ENCODE results near the gene NOTCH2.

NOTCH2 gene

DNA sequence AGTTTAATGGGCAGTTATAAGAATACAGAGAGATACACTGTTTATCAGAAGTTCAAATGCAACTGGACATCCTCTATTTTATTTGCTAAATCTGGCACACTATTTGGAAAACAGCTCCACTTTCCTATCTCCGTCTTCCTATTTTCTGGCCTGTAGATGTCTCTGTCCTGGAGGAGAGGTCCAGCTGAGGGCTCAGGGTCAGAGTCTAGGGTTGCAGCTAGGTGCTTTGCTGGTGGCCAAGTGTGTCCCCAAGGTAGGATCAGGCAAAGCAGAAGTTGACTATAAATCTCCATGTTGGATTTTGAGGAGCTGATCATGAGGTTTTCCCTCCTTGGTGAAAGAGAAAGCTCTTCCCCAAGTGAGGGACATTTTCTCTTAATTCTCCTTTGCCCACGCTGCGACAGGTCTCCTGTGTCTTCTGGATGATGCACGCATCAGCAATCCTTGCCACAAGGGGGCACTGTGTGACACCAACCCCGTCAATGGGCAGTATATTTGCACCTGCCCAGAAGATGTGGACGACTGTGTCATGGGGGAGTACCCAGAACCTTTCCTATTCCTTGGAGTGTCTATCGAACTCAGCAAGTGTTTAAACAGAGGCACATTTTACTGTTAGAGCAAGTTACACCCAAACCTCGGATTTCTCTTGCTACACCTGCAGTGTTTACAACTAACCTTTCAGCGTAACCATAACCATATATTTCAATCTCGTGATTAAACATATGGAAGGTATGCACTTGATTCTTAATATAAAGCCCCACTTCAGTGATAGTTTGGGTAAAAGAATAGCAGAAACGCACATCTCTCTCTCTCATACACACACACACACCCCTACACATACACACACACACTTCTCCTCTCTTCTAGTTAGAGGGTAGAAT lies 183.3 kb downstream of the NOTCH2 start:
- Histone ChIP-seq H3K9me3 (ENCODE audit: control insufficient read depth, insufficient read depth, low read length) (no peaks in the 10 kb centered on the region), H3K4me3 (ENCODE audit: low read depth, low read length) (no peak overlapping the region), H3K4me1 (ENCODE audit: control insufficient read depth, insufficient read depth, low read length) (no peaks in the 10 kb centered on the region), H3K9ac (ENCODE audit: low read depth, low read length) (no peak overlapping the region), H3K27ac (ENCODE audit: low read depth, low read length) (no peak overlapping the region), H3K27me3 (ENCODE audit: control insufficient read depth, insufficient read depth, low read length) (no peaks in the 10 kb centered on the region), H3K36me3 (ENCODE audit: control insufficient read depth, insufficient read depth, low read length) (no peaks in the 10 kb centered on the region)

DNA sequence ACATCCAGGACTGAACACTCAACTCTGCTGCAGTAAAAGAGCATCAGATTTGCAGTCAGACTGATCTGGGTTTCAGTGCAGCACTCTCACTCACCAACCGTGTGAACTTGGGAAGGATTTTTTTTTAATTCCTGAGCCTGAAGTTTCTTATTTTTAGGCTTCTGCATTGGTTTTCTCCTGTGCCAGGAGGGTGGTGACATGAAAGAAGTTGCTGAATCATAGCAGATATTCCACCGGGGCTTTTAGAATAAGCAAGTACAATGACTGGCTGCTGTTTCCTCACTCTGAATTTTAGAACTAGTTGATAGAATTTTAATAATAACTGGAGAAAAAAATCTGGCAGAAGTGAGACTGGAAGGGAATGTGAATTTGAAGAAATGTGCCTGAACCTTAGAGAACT lies 184.8 kb downstream of the NOTCH2 start:
- Histone ChIP-seq H3K4me3 (ENCODE audit: low read depth, low read length) (no peak overlapping the region), H3K27ac (ENCODE audit: low read depth, low read length) (no peak overlapping the region), H3K36me3 (ENCODE audit: control insufficient read depth, insufficient read depth, low read length) (no peaks in the 10 kb centered on the region), H3K4me1 (ENCODE audit: control insufficient read depth, insufficient read depth, low read length) (no peaks in the 10 kb centered on the region), H3K9ac (ENCODE audit: low read depth, low read length) (no peak overlapping the region), H3K27me3 (ENCODE audit: control insufficient read depth, insufficient read depth, low read length) (no peaks in the 10 kb centered on the region), H3K9me3 (ENCODE audit: control insufficient read depth, insufficient read depth, low read length) (no peaks in the 10 kb centered on the region)

GRCh38 chr1:119883826-119884225 lies 185.6 kb downstream of the NOTCH2 start:
- no peak overlapping the region for H3K27ac ChIP-seq (ENCODE audit: low read depth, low read length)
- no peaks in the 10 kb centered on the region for H3K9me3 ChIP-seq (ENCODE audit: control insufficient read depth, insufficient read depth, low read length)
- no peaks in the 10 kb centered on the region for H3K36me3 ChIP-seq (ENCODE audit: control insufficient read depth, insufficient read depth, low read length)
- H3K4me1 ChIP-seq (ENCODE audit: control insufficient read depth, insufficient read depth, low read length): no peaks in the 10 kb centered on the region
- H3K9ac ChIP-seq (ENCODE audit: low read depth, low read length): no peak overlapping the region
- H3K27me3 ChIP-seq (ENCODE audit: control insufficient read depth, insufficient read depth, low read length): no peaks in the 10 kb centered on the region
- no peak overlapping the region for H3K4me3 ChIP-seq (ENCODE audit: low read depth, low read length)

DNA sequence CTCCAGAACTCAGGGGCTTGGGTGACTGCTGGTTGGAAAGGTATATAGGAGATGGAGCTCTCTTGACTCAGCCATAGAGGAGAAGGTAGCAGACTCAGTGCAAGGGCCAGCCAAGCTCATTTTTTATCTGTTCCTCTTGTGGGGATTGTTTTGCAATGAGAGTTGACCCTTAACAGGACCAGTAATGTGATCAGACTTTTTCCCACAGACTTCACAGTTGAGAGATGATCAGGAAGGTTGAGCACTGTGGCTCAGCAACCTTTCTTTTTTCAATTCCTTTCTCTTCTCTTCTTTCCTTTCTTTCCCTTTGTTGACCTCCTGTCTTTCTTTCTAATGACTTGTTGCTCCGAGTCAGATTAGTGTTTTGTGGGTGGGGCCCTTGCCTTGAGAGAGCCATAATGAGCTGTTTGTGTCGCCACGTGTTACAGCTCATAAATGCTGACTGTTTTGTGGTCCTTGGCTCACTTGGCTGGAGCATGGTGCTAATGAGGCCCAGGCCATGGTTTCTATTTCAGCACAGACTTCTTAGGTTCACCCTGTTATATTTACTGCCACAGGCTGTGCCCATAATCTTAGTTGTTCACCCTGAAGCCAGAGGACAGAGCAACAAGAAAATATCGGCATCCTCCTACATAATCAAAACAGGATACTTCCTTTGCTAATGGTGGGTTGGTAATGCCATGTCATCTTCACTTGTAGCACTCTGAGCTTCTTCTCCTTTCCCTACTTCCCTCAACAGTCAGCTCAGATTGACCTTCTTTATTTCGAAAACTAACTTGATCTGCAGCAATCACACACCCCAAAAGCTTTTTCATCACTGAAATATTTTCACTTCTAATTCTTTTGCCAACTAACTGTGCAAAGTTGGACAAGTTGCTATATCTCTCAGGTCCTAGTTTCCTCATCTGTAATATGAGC lies 187.1 kb downstream of the NOTCH2 start:
- no peaks in the 10 kb centered on the region for H3K36me3 ChIP-seq (ENCODE audit: control insufficient read depth, insufficient read depth, low read length)
- H3K9ac ChIP-seq (ENCODE audit: low read depth, low read length): no peak overlapping the region
- no peak overlapping the region for H3K27ac ChIP-seq (ENCODE audit: low read depth, low read length)
- no peaks in the 10 kb centered on the region for H3K9me3 ChIP-seq (ENCODE audit: control insufficient read depth, insufficient read depth, low read length)
- H3K4me3 ChIP-seq (ENCODE audit: low read depth, low read length): no peak overlapping the region
- H3K4me1 ChIP-seq (ENCODE audit: control insufficient read depth, insufficient read depth, low read length): no peaks in the 10 kb centered on the region
- H3K27me3 ChIP-seq (ENCODE audit: control insufficient read depth, insufficient read depth, low read length): no peaks in the 10 kb centered on the region

DNA sequence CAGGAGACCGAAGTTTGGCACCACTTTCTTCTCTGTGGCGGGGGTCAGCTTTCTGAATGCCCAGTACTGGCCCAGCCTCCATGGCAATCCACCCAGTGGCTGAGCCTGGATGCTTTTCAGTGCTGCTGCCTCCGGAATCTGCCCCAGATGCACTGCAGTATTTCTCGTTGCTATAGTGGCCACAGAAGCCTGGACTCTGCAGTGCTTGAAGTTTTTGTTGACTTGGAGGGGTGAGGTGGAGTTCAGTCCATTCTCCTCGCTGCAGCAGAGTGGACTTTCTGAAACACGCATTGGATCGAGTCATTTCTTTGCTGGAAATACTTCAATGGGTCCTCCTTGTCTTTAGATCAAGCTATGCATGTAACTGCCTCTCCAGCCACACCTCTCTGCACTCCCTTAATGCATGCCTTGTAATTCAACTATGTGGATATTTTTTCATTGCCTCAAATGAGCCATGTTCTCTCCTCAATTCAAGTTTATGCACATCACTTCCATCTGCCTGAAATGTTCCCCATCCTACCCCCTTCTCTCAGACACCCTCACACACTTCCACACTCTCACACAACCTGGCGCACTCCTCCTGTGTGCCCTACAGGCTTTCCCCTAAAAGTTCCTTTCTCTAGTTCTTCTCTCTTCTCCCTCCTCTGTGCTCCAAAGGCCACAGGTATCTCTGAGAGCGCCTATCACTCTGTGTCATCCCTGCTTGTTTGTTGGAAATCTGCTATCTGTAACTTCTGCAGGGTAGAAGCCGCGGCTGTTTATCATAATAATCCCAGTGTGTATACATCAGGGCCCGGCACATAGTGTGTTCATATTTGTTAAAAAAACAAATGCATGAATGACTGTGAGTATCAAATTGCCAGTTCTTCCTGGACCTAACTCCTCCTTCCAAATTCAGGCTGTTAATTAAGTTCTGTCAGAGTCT lies 189.7 kb downstream of the NOTCH2 start:
- H3K36me3 ChIP-seq (ENCODE audit: control insufficient read depth, insufficient read depth, low read length): no peaks in the 10 kb centered on the region
- no peaks in the 10 kb centered on the region for H3K9me3 ChIP-seq (ENCODE audit: control insufficient read depth, insufficient read depth, low read length)
- H3K27ac ChIP-seq (ENCODE audit: low read depth, low read length): no peak overlapping the region
- no peak overlapping the region for H3K9ac ChIP-seq (ENCODE audit: low read depth, low read length)
- no peaks in the 10 kb centered on the region for H3K27me3 ChIP-seq (ENCODE audit: control insufficient read depth, insufficient read depth, low read length)
- H3K4me3 ChIP-seq (ENCODE audit: low read depth, low read length): no peak overlapping the region
- H3K4me1 ChIP-seq (ENCODE audit: control insufficient read depth, insufficient read depth, low read length): no peaks in the 10 kb centered on the region

- H3K9ac ChIP-seq (ENCODE audit: low read depth, low read length): no peak overlapping the region
- H3K36me3 ChIP-seq (ENCODE audit: control insufficient read depth, insufficient read depth, low read length): no peaks in the 10 kb centered on the region
- H3K4me1 ChIP-seq (ENCODE audit: control insufficient read depth, insufficient read depth, low read length): no peaks in the 10 kb centered on the region
- no peaks in the 10 kb centered on the region for H3K27me3 ChIP-seq (ENCODE audit: control insufficient read depth, insufficient read depth, low read length)
- H3K27ac ChIP-seq (ENCODE audit: low read depth, low read length): no peak overlapping the region
- no peak overlapping the region for H3K4me3 ChIP-seq (ENCODE audit: low read depth, low read length)
- no peaks in the 10 kb centered on the region for H3K9me3 ChIP-seq (ENCODE audit: control insufficient read depth, insufficient read depth, low read length)
Measured at GRCh38 chr1:119878171-119878570, 191.3 kb downstream of the NOTCH2 start.

GRCh38 chr1:119874186-119874585 lies 195.3 kb downstream of the NOTCH2 start:
- no peak overlapping the region for H3K4me3 ChIP-seq (ENCODE audit: low read depth, low read length)
- no peak overlapping the region for H3K9ac ChIP-seq (ENCODE audit: low read depth, low read length)
- no peaks in the 10 kb centered on the region for H3K4me1 ChIP-seq (ENCODE audit: control insufficient read depth, insufficient read depth, low read length)
- no peaks in the 10 kb centered on the region for H3K36me3 ChIP-seq (ENCODE audit: control insufficient read depth, insufficient read depth, low read length)
- H3K9me3 ChIP-seq (ENCODE audit: control insufficient read depth, insufficient read depth, low read length): no peaks in the 10 kb centered on the region
- H3K27me3 ChIP-seq (ENCODE audit: control insufficient read depth, insufficient read depth, low read length): no peaks in the 10 kb centered on the region
- H3K27ac ChIP-seq (ENCODE audit: low read depth, low read length): no peak overlapping the region

- H3K4me3 ChIP-seq (ENCODE audit: low read depth, low read length): no peak overlapping the region
- no peak overlapping the region for H3K27ac ChIP-seq (ENCODE audit: low read depth, low read length)
- no peaks in the 10 kb centered on the region for H3K36me3 ChIP-seq (ENCODE audit: control insufficient read depth, insufficient read depth, low read length)
- H3K9ac ChIP-seq (ENCODE audit: low read depth, low read length): no peak overlapping the region
- H3K27me3 ChIP-seq (ENCODE audit: control insufficient read depth, insufficient read depth, low read length): no peaks in the 10 kb centered on the region
- no peaks in the 10 kb centered on the region for H3K4me1 ChIP-seq (ENCODE audit: control insufficient read depth, insufficient read depth, low read length)
- no peaks in the 10 kb centered on the region for H3K9me3 ChIP-seq (ENCODE audit: control insufficient read depth, insufficient read depth, low read length)
Measured at GRCh38 chr1:119873135-119874015, 196.1 kb downstream of the NOTCH2 start.

DNA sequence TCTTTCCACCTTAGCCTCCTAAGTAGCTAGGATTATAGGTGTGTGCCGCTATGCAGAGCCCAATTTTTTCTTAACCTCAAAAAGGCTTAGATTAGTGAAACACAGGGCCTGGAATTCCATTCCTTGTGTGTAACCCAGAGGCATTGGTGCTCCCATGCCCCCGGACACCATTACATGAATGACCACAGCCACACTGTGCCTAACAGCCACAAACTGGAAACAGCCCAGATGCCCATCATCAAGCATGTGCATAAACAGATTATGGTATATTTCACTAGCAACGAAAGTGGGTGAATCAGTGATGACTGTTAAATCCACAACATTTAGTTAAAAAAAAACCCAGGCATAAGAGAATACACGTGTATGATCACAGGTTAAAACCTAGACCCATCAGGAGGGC lies 197.6 kb downstream of the NOTCH2 start:
- Histone ChIP-seq H3K27me3 (ENCODE audit: control insufficient read depth, insufficient read depth, low read length) (no peaks in the 10 kb centered on the region), H3K9ac (ENCODE audit: low read depth, low read length) (no peak overlapping the region), H3K4me3 (ENCODE audit: low read depth, low read length) (no peak overlapping the region), H3K9me3 (ENCODE audit: control insufficient read depth, insufficient read depth, low read length) (no peaks in the 10 kb centered on the region), H3K36me3 (ENCODE audit: control insufficient read depth, insufficient read depth, low read length) (no peaks in the 10 kb centered on the region), H3K27ac (ENCODE audit: low read depth, low read length) (no peak overlapping the region), H3K4me1 (ENCODE audit: control insufficient read depth, insufficient read depth, low read length) (no peaks in the 10 kb centered on the region)

Measured in HUES48 (cell line).